ENCODE data around the gene SERPING1.
A peak's percentile ranks its signal among the peaks of the same experiment; 100 is the strongest.

DNA sequence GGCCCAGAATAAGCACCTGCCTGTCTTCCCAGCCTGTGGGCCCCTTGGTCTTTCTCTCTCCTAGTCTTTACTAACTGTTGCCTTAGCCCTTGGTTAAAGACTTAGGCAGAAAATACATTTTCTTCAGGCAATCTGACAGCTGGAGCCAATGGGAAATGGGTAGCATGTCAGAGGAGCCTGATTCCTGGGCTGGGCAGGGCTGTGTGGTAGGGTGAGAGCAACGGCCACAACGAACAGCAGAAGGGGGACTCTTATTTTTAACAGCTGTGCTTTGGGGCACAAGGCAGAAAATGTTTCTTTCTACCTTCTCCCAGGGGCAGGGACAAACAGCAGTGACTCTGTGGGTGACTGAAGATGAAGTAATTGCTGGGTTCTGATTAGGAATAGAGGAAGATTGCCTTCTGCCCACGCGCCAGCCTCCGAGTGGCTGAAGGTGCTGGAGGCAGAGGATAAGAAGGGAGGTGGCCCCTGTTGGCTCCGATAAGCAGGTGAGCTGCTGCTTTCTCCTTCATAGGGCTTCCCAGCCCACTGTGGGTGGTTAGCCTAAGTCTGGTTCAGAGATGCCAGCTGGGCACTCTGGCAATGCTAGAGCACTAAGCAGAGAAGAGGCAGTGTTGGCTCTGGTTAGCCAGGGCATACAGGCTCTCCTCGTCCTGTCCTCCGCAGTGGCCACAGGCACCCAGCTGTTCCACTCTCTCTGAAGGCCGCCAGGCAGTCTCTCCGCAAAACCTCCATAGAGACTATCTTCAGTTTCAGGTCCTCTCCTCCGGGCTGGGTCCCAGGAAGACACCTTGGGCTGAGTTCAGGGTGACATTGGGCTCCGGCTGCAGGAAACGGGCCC, 50.7 kb downstream of the SERPING1 start:
- no peak for TF ChIP-seq CTCF (IDR thresholded peaks at IDR 0.05; ENCODE audit: insufficient read depth, low read length)
- TF ChIP-seq POLR2AphosphoS5 (IDR thresholded peaks at IDR 0.05; ENCODE audit: low read depth), result peak; percentile 31; the same call in 1 of the 2 replicates

All from HL-60 (cell line).